ENCODE measurements around the gene PKD2L1.

PKD2L1 gene

DNA sequence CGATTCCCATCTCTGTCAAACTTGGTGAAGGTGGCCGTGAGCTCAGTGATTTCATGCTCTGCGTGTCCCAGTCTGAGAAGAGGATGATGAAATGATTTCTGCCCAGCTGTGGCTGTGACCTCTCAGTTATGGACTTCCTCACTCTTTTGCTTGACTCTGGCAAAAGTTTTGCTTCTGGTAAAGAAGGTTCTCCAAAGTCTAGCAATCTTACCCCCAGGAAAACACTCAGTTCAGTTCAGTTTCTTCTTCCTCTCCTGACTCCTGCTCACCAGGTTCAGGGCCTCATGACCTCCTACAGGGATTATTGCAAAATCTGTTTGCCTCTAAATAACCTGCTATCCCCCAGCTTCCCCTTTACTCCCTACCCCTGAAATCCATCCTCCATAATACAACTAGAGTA, 38.7 kb downstream of the PKD2L1 start:
- Histone ChIP-seq H4K91ac (ENCODE audit: low read length) (no peak overlapping the region), H2BK12ac (ENCODE audit: low read length in 2 of 2) (no peak overlapping the region), H3K9me3 (ENCODE audit: control insufficient read depth, low read length) (no peaks in the 10 kb centered on the region), H3K4me1 (ENCODE audit: control insufficient read depth, insufficient read depth, low read depth, low read length) (peaks cover 3% of the 10 kb centered on the region), H3K18ac (ENCODE audit: low read depth in 1 of 2, low read length in 2 of 2) (no peak overlapping the region), H2AFZ (ENCODE audit: low read depth, low read length) (no peak overlapping the region), H2BK120ac (ENCODE audit: low read depth, low read length) (no peak overlapping the region), H3K23ac (ENCODE audit: low read length in 2 of 2) (no peak overlapping the region), H4K8ac (ENCODE audit: low read length) (no peak overlapping the region), H3K14ac (ENCODE audit: low read length in 2 of 2) (no peak overlapping the region), H3K27ac (ENCODE audit: low read length, poor library complexity, severe bottlenecking) (no peak overlapping the region), H3K36me3 (ENCODE audit: control insufficient read depth in 1 of 2, insufficient read depth in 2 of 2, low read depth in 1 of 2, low read length in 2 of 2) (no peaks in the 10 kb centered on the region), H3K9ac (ENCODE audit: low read length) (no peak overlapping the region), H2BK15ac (ENCODE audit: low read depth, poor library complexity, severe bottlenecking) (no peak overlapping the region), H2BK5ac (ENCODE audit: low read depth, low read length, poor library complexity, severe bottlenecking) (peak overlapping the region; percentile 40), H3K27me3 (ENCODE audit: control insufficient read depth in 1 of 2, insufficient read depth in 1 of 2, low read length in 2 of 2) (peaks cover 15 to 45% of the 10 kb centered on the region in 2 experiments), H3K4me3 (ENCODE audit: insufficient read depth in 1 of 2, low read depth in 1 of 2, low read length in 2 of 2) (no peak overlapping the region), H3K4me2 (ENCODE audit: low read length, poor library complexity, severe bottlenecking) (no peak overlapping the region), H3K79me1 (replicated peaks; ENCODE audit: low read length, poor library complexity, severe bottlenecking) (no peaks in the 10 kb centered on the region), H3K4ac (ENCODE audit: low read depth in 1 of 2, low read length in 2 of 2) (no peak overlapping the region), H2AK5ac (ENCODE audit: low read length, severe bottlenecking) (no peak overlapping the region)
- no peak for DNase-seq
- 76% methylated on average over 3 of the region's 3 CpGs for WGBS

DNA sequence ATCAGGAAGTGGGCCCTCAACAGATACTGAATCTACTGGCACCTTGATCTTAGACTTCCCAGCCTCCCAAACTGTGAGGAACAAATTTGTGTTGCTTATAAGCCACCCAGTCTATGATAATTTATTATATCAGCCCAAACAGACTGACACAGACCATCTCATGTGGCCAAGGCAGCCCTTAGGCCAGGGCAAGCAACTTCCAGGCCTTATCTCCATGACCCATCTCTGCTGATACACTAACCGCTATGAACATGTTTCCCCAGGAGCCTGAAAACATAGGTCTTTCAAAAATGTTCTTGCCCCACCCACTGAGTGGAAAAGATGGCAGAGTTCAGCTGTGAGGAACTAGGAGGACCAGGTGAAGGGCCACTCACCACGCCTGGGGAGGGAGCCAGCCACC, 40.4 kb downstream of the PKD2L1 start:
- Histone ChIP-seq H3K36me3 (ENCODE audit: control insufficient read depth in 1 of 2, insufficient read depth in 2 of 2, low read depth in 1 of 2, low read length in 2 of 2) (no peaks in the 10 kb centered on the region), H2BK15ac (ENCODE audit: low read depth, poor library complexity, severe bottlenecking) (no peak overlapping the region), H4K91ac (ENCODE audit: low read length) (no peak overlapping the region), H3K9me3 (ENCODE audit: control insufficient read depth, low read length) (no peaks in the 10 kb centered on the region), H2BK12ac (ENCODE audit: low read length in 2 of 2) (no peak overlapping the region), H3K4ac (ENCODE audit: low read depth in 1 of 2, low read length in 2 of 2) (no peak overlapping the region), H3K27ac (ENCODE audit: low read length, poor library complexity, severe bottlenecking) (no peak overlapping the region), H3K79me1 (replicated peaks; ENCODE audit: low read length, poor library complexity, severe bottlenecking) (no peaks in the 10 kb centered on the region), H3K9ac (ENCODE audit: low read length) (no peak overlapping the region), H2BK5ac (ENCODE audit: low read depth, low read length, poor library complexity, severe bottlenecking) (no peak overlapping the region), H3K27me3 (ENCODE audit: control insufficient read depth in 1 of 2, insufficient read depth in 1 of 2, low read length in 2 of 2) (peaks cover 4 to 36% of the 10 kb centered on the region in 2 experiments), H2AFZ (ENCODE audit: low read depth, low read length) (no peak overlapping the region), H3K4me2 (ENCODE audit: low read length, poor library complexity, severe bottlenecking) (no peak overlapping the region), H2AK5ac (ENCODE audit: low read length, severe bottlenecking) (no peak overlapping the region), H3K23ac (ENCODE audit: low read length in 2 of 2) (no peak overlapping the region), H2BK120ac (ENCODE audit: low read depth, low read length) (no peak overlapping the region), H3K4me3 (ENCODE audit: insufficient read depth in 1 of 2, low read depth in 1 of 2, low read length in 2 of 2) (no peak overlapping the region), H4K8ac (ENCODE audit: low read length) (no peak overlapping the region), H3K4me1 (ENCODE audit: control insufficient read depth, insufficient read depth, low read depth, low read length) (peaks cover 3% of the 10 kb centered on the region), H3K14ac (ENCODE audit: low read length in 2 of 2) (no peak overlapping the region), H3K18ac (ENCODE audit: low read depth in 1 of 2, low read length in 2 of 2) (no peak overlapping the region)
- 71% methylated on average over 1 of the region's 2 CpGs for WGBS
- DNase-seq: no peak

DNA sequence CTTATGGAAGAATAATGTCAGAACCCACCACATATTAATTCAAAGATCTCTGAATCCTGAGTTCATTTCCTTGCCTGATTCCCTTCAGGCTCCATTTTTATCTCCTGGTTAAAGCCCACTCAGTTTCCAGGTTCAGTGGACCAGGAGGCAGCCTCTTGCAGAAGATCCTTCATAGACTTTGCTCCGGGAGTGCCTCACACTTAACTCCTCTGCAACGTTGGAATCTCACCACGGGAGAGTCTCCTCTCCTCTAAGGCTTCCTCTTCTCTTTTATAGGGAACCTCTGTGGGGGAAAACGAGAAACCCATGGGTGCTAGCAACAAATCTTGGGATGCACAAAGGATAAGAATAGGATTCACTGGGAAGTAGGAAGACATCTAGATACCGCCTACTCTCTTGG, 41.8 kb downstream of the PKD2L1 start:
- peaks cover 4 to 13% of the 10 kb centered on the region in 2 experiments for H3K36me3 ChIP-seq (ENCODE audit: control insufficient read depth in 1 of 2, insufficient read depth in 2 of 2, low read depth in 1 of 2, low read length in 2 of 2)
- peaks cover 0 to 27% of the 10 kb centered on the region in 2 experiments for H3K27me3 ChIP-seq (ENCODE audit: control insufficient read depth in 1 of 2, insufficient read depth in 1 of 2, low read length in 2 of 2)
- no peak overlapping the region for H4K91ac ChIP-seq (ENCODE audit: low read length)
- H3K4ac ChIP-seq (ENCODE audit: low read depth in 1 of 2, low read length in 2 of 2): no peak overlapping the region
- H2BK120ac ChIP-seq (ENCODE audit: low read depth, low read length): no peak overlapping the region
- H3K18ac ChIP-seq (ENCODE audit: low read depth in 1 of 2, low read length in 2 of 2): no peak overlapping the region
- peak overlapping the region; percentile 2 for H2BK15ac ChIP-seq (ENCODE audit: low read depth, poor library complexity, severe bottlenecking)
- H3K79me1 ChIP-seq (replicated peaks; ENCODE audit: low read length, poor library complexity, severe bottlenecking): no peaks in the 10 kb centered on the region
- no peak overlapping the region for H3K27ac ChIP-seq (ENCODE audit: low read length, poor library complexity, severe bottlenecking)
- no peak for DNase-seq
- H2BK5ac ChIP-seq (ENCODE audit: low read depth, low read length, poor library complexity, severe bottlenecking): no peak overlapping the region
- H3K14ac ChIP-seq (ENCODE audit: low read length in 2 of 2): no peak overlapping the region
- H2BK12ac ChIP-seq (ENCODE audit: low read length in 2 of 2): no peak overlapping the region
- no peak overlapping the region for H3K23ac ChIP-seq (ENCODE audit: low read length in 2 of 2)
- no peak overlapping the region for H4K8ac ChIP-seq (ENCODE audit: low read length)
- H3K4me2 ChIP-seq (ENCODE audit: low read length, poor library complexity, severe bottlenecking): no peak overlapping the region
- 92% methylated on average over 4 of the region's 5 CpGs for WGBS
- H2AFZ ChIP-seq (ENCODE audit: low read depth, low read length): no peak overlapping the region
- peaks cover 9% of the 10 kb centered on the region for H3K4me1 ChIP-seq (ENCODE audit: control insufficient read depth, insufficient read depth, low read depth, low read length)
- H3K9ac ChIP-seq (ENCODE audit: low read length): no peak overlapping the region
- no peak overlapping the region for H3K4me3 ChIP-seq (ENCODE audit: insufficient read depth in 1 of 2, low read depth in 1 of 2, low read length in 2 of 2)
- H2AK5ac ChIP-seq (ENCODE audit: low read length, severe bottlenecking): no peak overlapping the region
- H3K9me3 ChIP-seq (ENCODE audit: control insufficient read depth, low read length): no peaks in the 10 kb centered on the region

- no peak overlapping the region for H3K14ac ChIP-seq (ENCODE audit: low read length in 2 of 2)
- no peak overlapping the region for H3K4ac ChIP-seq (ENCODE audit: low read depth in 1 of 2, low read length in 2 of 2)
- no peak overlapping the region for H3K18ac ChIP-seq (ENCODE audit: low read depth in 1 of 2, low read length in 2 of 2)
- no peak overlapping the region for H2BK5ac ChIP-seq (ENCODE audit: low read depth, low read length, poor library complexity, severe bottlenecking)
- no peak overlapping the region for H2AK5ac ChIP-seq (ENCODE audit: low read length, severe bottlenecking)
- no peak overlapping the region for H3K9ac ChIP-seq (ENCODE audit: low read length)
- 98% methylated on average over 6 of the region's 6 CpGs for WGBS
- no peak overlapping the region for H4K91ac ChIP-seq (ENCODE audit: low read length)
- H3K23ac ChIP-seq (ENCODE audit: low read length in 2 of 2): no peak overlapping the region
- no peak overlapping the region for H3K4me2 ChIP-seq (ENCODE audit: low read length, poor library complexity, severe bottlenecking)
- no peak overlapping the region for H4K8ac ChIP-seq (ENCODE audit: low read length)
- H3K27ac ChIP-seq (ENCODE audit: low read length, poor library complexity, severe bottlenecking): no peak overlapping the region
- H3K79me1 ChIP-seq (replicated peaks; ENCODE audit: low read length, poor library complexity, severe bottlenecking): no peaks in the 10 kb centered on the region
- peaks cover 0 to 22% of the 10 kb centered on the region in 2 experiments for H3K27me3 ChIP-seq (ENCODE audit: control insufficient read depth in 1 of 2, insufficient read depth in 1 of 2, low read length in 2 of 2)
- no peak for DNase-seq
- H2BK120ac ChIP-seq (ENCODE audit: low read depth, low read length): no peak overlapping the region
- H3K4me3 ChIP-seq (ENCODE audit: insufficient read depth in 1 of 2, low read depth in 1 of 2, low read length in 2 of 2): no peak overlapping the region
- peaks cover 9% of the 10 kb centered on the region for H3K4me1 ChIP-seq (ENCODE audit: control insufficient read depth, insufficient read depth, low read depth, low read length)
- no peak overlapping the region for H2BK15ac ChIP-seq (ENCODE audit: low read depth, poor library complexity, severe bottlenecking)
- H3K9me3 ChIP-seq (ENCODE audit: control insufficient read depth, low read length): no peaks in the 10 kb centered on the region
- no peak overlapping the region for H2BK12ac ChIP-seq (ENCODE audit: low read length in 2 of 2)
- no peak overlapping the region for H2AFZ ChIP-seq (ENCODE audit: low read depth, low read length)
- peaks cover 4 to 17% of the 10 kb centered on the region in 2 experiments for H3K36me3 ChIP-seq (ENCODE audit: control insufficient read depth in 1 of 2, insufficient read depth in 2 of 2, low read depth in 1 of 2, low read length in 2 of 2)
Measured at GRCh38 chr10:100287756-100288155, 42.3 kb downstream of the PKD2L1 start.
